Neural crest cell (in vitro differentiated cells): ENCODE results near the gene RANBP9. TPM values are rescaled to one million over a fixed set of nuclear protein-coding genes. Genes with fewer than 3 reads are reported as not detected.

ENCODE experiments used
- DNase-seq: peaks from one replicate; pipeline ENCODE4 v3.0.0; 2021; ENCODE audit warnings: low read depth, mixed read lengths, low spot score
- H3K27ac Mint-ChIP-seq: one replicate; pipeline ENCODE4 v1.8.0; 2021; ENCODE audit warnings: mild to moderate bottlenecking, mixed read lengths; ENCODE audit not compliant: unreplicated experiment
- H3K27me3 Mint-ChIP-seq: 2 replicates; pipeline ENCODE4 v1.8.0; 2021; ENCODE audit warnings: low read depth, mild to moderate bottlenecking, mixed read lengths
- H3K36me3 Mint-ChIP-seq: 2 replicates; pipeline ENCODE4 v1.8.0; 2021; ENCODE audit warnings: low read depth, mild to moderate bottlenecking, mixed read lengths
- H3K4me1 Mint-ChIP-seq: 2 replicates; pipeline ENCODE4 v1.8.0; 2021; ENCODE audit warnings: mixed read lengths
- H3K4me3 Mint-ChIP-seq: one replicate; pipeline ENCODE4 v1.8.0; 2021; ENCODE audit warnings: mild to moderate bottlenecking, mixed read lengths
- H3K9me3 Mint-ChIP-seq: 2 replicates; pipeline ENCODE4 v1.8.0; 2021; ENCODE audit warnings: mixed read lengths
- total RNA-seq: library from RNA; stranded (reverse); gene quantifications from 2 replicates; pipeline ENCODE4 v1.2.1, GENCODE V29; 2021
- TF ChIP-seq, protein P1 (sequence below): fragments of 200-600 bp; sonication (generic); conservative IDR thresholded peaks from 2 replicates; pipeline ENCODE4 v1.5.0; 2021; ENCODE audit warnings: antibody characterized with exemption, mild to moderate bottlenecking

Gene RANBP9
- total RNA-seq, 1 donor from 2014 or later: 41.2 TPM

DNA sequence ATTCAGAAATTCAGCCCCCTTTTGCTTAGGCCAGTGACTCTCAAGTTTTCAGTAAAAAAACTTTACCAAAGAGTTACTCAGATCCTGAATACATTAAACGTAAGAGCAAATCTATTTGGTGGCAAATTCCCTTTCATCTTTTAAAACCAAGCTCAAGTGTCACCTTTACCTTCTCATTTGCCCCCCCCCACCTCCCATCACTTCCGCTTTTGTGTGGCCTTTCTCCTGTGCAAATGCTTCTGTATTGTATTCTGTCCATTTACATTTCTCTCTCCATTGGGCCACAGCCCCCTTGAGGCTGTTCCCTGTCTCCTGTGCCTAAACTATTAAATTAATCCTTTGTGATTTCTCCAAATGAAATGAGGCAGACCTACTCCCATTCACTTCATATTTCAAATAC lies 94.6 kb downstream of the RANBP9 start:
- no peak for DNase-seq
- H3K4me3 Mint-ChIP-seq: peak overlapping the region; percentile 99
- TF ChIP-seq, protein P1, sequence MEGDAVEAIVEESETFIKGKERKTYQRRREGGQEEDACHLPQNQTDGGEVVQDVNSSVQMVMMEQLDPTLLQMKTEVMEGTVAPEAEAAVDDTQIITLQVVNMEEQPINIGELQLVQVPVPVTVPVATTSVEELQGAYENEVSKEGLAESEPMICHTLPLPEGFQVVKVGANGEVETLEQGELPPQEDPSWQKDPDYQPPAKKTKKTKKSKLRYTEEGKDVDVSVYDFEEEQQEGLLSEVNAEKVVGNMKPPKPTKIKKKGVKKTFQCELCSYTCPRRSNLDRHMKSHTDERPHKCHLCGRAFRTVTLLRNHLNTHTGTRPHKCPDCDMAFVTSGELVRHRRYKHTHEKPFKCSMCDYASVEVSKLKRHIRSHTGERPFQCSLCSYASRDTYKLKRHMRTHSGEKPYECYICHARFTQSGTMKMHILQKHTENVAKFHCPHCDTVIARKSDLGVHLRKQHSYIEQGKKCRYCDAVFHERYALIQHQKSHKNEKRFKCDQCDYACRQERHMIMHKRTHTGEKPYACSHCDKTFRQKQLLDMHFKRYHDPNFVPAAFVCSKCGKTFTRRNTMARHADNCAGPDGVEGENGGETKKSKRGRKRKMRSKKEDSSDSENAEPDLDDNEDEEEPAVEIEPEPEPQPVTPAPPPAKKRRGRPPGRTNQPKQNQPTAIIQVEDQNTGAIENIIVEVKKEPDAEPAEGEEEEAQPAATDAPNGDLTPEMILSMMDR: no peak
- no peak overlapping the region for H3K27ac Mint-ChIP-seq
- no peaks in the 10 kb centered on the region for H3K27me3 Mint-ChIP-seq
- H3K4me1 Mint-ChIP-seq: peaks cover 40% of the 10 kb centered on the region
- H3K36me3 Mint-ChIP-seq: peaks cover 12% of the 10 kb centered on the region
- H3K9me3 Mint-ChIP-seq: no peaks in the 10 kb centered on the region

DNA sequence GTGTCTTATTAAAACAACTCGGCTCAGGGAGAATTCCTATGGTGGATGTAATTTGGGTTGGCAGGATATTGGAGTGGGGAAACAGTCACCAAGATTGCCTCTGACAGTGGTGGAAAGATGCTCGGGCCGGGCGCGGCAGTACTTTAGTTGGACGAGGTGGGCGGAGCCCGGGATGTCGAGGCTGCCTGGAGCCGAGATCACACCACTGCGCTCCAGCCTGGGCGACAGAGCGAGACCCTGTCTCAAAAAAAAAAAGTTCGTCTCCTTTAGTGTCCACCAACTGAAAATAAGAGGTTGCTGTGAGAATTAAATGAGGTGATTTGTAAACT lies 95.9 kb downstream of the RANBP9 start:
- Mint-ChIP-seq H3K27ac (peak overlapping the region; percentile 96), H3K9me3 (no peaks in the 10 kb centered on the region), H3K4me3 (peak overlapping the region; percentile 99), H3K27me3 (no peaks in the 10 kb centered on the region), H3K36me3 (peaks cover 9% of the 10 kb centered on the region), H3K4me1 (peaks cover 40% of the 10 kb centered on the region)
- peak; percentile 30 for DNase-seq
- TF ChIP-seq, protein P1: no peak

DNA sequence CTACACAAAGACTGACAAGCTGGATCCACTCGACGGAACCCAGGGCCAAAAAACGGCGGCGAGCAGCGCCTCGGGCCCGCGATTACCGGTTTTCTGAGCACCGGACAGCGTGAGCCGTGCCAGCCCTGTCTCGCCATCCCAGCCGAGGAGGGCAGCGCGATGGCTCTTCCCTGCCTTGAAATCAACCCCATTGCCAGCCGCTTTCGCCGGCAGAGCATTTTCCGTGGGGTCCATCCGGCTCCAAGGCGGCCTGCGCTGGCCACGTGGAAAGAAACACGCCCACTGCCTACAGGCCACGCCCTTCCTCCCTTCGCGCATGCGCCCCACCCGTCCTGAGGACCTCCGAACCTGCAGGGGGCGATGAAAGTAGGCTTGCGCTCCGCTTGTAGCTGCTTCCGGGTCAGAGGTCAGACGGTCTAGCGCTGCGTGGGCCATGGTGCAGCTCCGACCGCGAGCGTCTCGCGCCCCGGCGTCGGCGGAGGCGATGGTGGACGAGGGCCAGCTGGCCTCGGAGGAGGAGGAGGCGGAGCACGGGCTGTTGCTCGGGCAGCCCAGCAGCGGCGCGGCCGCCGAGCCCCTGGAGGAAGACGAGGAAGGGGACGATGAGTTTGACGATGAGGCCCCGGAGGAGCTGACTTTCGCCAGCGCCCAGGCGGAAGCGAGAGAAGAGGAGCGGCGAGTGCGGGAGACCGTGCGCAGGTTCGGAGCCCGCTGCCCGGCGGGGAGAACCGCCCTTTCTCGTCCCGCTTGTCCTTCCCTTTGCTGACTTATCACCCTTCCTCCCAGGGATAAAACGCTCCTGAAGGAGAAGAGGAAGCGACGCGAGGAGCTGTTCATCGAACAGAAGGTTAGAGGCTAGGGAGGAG lies 96.5 kb downstream of the RANBP9 start, which contains the start of gene NOL7:
Gene NOL7, plus strand, starts transcription at position 410 of the 866 bp plus-strand sequence. Its CDS starts 24 bp downstream, at position 434.
- Mint-ChIP-seq H3K9me3 (no peaks in the 10 kb centered on the region), H3K27ac (peak within 1 kb of the TSS; percentile 96), H3K36me3 (peaks cover 9% of the 10 kb centered on the region), H3K27me3 (no peaks in the 10 kb centered on the region), H3K4me3 (peak within 1 kb of the TSS; percentile 99), H3K4me1 (peaks cover 40% of the 10 kb centered on the region)
- TF ChIP-seq, protein P1: peak; percentile 91
- DNase-seq: peak; percentile 100

DNA sequence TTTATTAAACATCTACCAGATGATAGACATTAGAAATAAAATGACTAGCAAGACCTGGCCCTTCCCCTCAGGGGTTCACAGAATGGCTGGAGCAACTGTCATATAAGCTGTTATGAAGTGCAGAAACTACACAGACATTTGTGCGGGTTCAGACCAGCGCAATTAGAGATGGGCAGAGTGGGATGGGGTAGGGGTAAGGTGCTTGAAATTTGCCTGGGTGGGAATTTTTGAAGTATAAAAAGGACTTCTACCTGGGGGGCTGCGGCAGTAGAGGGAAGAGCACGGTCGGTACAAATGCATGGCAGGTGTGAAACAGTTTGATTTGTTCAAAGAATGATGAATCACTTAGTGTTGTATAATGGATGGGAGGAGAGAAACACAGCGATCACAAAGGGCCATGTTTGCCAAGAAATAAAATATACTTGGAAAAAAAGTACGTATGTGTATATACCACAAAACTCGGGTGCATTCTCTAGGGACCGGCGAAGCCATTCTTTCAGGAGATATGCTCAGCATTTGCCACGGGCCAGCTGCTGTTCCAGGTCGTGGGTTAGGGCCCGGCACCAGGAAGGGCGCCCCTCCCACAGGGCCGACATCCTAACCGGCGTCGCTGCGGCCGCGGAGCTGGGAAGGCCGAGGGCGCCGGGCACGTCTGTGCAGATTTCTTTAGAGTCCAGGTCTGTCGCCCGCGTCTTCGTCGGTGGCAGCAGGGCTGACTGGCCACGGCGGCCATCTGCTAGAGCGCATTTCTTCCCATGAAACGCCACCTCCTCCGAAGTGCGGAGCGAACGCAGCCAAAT lies 97.3 kb downstream of the RANBP9 start:
- TF ChIP-seq, protein P1: no peak
- peaks cover 9% of the 10 kb centered on the region for H3K36me3 Mint-ChIP-seq
- H3K27me3 Mint-ChIP-seq: no peaks in the 10 kb centered on the region
- peak overlapping the region; percentile 99 for H3K4me3 Mint-ChIP-seq
- H3K4me1 Mint-ChIP-seq: peaks cover 40% of the 10 kb centered on the region
- DNase-seq: peak; percentile 42
- no peaks in the 10 kb centered on the region for H3K9me3 Mint-ChIP-seq
- H3K27ac Mint-ChIP-seq: peak overlapping the region; percentile 96

DNA sequence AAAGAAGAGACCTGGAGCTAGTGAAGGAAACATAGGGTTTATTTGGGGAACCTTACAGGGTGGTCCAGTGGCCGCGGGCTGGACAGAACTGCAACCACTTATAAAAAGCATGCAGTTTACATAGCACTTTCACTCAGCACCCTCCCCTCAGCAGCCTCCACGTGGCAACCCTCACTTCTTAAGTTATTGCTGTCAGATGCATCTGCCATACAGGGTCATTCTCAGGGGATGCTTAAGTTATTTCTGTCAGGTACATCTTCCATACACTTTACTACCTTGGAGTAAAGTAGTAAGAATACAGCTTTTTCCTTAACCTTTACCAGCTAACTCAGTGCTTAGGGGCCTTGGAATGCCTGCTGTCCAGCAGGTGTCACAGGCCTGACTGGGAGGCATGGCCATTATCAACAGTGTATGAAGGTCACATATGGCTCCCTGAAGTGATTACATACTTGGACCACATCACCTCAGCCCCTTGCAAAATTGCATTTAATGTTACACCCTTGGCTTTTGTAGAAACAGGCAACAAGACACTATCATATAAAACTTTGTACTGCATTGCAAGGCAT lies 98.5 kb downstream of the RANBP9 start:
- Mint-ChIP-seq H3K27me3 (no peaks in the 10 kb centered on the region), H3K9me3 (no peaks in the 10 kb centered on the region)

More for the DNA sequence above, 98.5 kb downstream of the RANBP9 start:
- Mint-ChIP-seq H3K27ac (no peak overlapping the region), H3K36me3 (peaks cover 9% of the 10 kb centered on the region), H3K4me1 (peaks cover 40% of the 10 kb centered on the region), H3K4me3 (peak overlapping the region; percentile 99)
- DNase-seq: no peak
- TF ChIP-seq, protein P1: no peak
